ENCODE data around the gene ISOC1.

ISOC1 gene

DNA sequence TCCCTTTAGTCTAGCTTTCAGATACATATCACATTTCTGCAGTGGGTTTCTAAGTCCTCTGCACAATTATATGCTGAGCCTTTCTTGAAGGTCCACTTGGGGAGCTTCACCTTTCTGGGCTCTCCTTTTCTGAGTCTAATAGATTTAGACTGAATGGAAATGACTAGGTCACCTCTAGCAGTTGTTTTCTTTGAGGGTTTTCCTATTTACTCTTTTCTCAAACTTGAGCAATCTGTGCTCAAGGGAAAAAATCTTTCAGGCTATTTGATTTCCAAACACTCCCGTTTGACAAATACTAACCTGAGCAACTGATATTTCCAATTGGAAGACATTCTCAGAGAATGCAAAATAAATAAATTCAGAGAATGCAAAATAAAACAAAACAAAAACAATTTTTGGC is 39.0 kb downstream of the ISOC1 start:
- no peak for DNase-seq

DNA sequence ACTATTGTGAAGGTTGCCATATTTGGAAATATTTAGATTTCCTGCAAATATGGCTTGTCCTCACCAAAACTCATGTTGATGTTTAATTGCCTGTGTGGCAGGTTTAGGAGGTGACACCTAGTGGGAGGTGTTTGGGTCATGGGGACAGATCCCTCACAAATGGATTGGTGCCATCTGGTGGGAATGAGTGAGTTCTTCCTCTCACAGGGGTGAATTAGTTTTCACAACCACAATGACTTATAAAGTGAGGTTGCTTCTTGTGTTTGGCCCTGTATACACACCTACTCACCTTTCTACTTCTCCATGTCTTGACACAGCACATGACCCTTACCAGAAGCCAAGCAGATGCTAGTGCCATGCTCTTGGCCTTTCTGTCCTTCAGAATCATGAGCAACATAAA is 41.1 kb downstream of the ISOC1 start:
- no peak for DNase-seq

DNA sequence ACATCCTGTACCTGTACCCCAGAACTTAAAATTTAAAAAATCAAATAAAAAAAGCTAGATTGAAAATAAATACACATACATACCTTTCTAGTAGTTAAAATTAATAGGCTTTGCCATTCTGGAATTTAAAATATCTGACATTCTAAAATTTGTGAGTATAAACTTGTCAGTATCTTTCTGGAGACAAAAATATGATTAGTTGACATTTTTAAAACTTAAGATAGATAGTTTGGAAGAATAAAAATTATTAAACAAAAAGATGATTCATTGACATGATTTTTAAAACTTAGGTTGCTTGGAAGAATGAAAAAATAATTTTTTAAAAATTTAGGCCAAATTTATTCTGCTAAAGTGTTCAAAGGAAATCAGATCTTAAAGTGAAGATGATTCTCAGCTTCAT is 43.1 kb downstream of the ISOC1 start:
- no peak for DNase-seq

DNA sequence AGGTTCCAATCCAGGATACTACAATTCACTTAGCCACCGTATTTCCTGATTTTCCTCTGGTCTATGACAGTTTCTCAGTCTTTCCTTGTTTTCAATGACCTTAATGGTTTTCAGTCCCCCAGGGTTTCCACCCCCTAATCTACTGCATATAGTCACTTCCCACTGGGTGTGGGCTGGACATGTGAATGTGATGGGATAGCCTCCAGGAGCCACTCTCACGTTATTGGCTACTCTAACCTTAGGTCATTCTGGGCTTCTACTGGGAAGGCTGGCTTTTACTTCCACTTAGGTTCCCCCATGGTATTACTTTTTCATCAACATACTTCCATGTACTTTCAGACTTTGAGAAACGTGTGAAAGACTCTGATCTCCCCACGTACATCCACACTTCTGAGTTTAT is 46.5 kb downstream of the ISOC1 start:
- no peak for DNase-seq

DNA sequence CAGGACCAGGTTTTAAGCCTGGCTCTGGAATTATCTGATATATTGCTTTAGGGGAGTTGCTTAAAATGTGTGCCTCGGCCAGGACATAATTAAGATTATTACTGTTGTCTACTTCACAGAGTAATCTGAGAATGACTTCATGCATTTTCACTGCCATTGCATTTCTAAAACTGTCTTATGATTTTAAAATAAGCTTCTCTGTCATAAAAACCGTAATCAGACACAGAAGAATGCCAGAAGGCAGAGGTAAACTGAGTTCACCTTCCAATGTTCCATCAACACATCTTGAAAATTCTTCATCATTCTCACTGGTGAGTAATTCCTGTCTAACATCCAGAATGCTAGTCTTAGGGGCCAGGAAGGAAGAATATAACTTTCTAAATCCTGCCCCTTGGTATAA is 47.1 kb downstream of the ISOC1 start:
- no peak for DNase-seq

DNA sequence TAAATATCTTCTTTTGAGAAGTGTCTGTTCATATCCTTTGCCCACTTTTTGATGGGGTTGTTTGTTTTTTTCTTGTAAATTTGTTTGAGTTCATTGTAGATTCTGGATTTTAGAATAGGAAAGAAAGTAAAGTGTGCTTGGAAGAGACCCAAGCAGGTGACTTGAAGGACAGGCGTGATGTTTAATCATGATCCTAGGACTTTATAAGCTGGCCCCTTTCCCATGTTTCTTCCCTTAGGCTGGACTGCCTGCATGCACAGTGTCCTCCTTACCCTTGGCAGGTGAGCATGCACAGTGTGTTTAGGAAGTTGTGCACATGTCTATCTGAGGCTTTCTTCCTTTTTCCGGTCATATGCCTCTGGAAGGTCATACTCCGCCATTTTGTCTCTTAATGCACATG is 61.3 kb downstream of the ISOC1 start:
- DNase-seq = no peak

DNA sequence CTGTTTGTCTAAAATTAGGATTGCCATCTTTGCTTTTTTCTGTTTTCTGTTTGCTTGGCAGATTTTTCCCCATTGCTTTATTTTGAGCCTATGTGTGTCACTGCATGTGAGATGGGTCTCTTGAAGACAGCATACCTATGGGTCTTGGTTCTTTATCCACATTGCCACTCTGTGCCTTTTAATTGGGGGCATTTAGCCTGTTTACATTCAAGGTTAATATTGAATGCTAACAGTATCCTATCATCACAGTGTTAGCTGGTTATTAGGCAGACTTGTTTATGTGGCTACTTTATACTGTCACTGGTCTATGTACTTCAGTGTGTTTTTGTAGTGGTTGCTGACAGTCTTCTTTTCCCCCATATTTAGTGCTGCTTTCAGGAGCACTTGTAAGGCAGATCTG is 67.3 kb downstream of the ISOC1 start:
- no peak for DNase-seq
